ENCODE measurements around the gene FSTL3.

Gene FSTL3

DNA sequence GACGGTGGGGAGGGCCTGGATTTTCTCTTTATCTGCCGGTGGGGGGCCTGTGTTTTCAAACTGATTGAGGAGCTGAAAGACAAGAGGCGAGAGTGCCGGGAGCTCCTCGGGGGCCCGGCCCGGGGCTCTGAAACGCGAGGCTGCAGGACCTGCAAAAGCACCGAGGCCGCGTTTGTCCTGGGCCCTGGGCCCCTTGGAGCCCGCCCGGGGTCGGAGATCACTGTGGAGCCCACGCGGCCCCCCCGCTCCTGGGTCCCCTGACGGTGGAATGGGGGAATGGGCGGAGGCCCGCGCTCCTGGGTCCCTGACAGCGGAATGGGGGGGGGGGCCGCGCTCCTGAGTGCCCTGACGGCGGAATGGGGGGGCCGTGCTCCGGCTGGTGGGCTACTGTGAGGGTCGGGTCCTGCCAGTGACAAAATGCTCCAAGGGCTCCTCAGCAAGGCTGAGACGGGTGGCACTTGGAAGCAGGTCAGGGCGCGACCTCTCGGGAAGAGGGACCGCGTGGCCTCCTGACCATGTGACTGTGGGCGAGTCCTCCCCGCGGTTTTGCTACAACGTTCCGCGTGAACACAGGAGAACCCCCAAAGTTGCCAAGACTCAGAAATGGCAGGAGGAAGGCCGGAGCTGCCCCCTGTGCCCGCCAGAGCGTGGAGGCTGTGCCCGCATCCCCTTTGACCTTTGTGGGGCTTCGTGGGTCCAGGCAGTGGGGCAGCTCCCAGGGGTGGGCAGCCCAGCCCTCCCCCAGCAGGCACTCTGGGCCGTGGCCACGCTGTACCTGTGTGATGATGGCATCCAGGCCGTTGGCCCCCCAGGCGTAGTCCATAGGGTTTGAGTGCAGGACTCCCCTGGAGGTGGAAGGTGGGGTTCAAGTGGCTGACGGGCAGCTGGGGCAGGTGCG lies 27.0 kb upstream of the FSTL3 start:
- H3K4me3 Mint-ChIP-seq: no peak overlapping the region
- no peak for DNase-seq
- H3K27me3 Mint-ChIP-seq: no peaks in the 10 kb centered on the region
- peaks cover 55% of the 10 kb centered on the region for H3K36me3 Mint-ChIP-seq (ENCODE audit: insufficient read depth)
- ATAC-seq (replicated peaks): no peak
- H3K27ac Mint-ChIP-seq: peak overlapping the region in 1 of 2 donors; percentile 31
- peaks cover 0 to 3% of the 10 kb centered on the region in 2 donors for H3K4me1 Mint-ChIP-seq (ENCODE audit: low read depth in 2 of 2)
- H3K9me3 Mint-ChIP-seq: no peaks in the 10 kb centered on the region

DNA sequence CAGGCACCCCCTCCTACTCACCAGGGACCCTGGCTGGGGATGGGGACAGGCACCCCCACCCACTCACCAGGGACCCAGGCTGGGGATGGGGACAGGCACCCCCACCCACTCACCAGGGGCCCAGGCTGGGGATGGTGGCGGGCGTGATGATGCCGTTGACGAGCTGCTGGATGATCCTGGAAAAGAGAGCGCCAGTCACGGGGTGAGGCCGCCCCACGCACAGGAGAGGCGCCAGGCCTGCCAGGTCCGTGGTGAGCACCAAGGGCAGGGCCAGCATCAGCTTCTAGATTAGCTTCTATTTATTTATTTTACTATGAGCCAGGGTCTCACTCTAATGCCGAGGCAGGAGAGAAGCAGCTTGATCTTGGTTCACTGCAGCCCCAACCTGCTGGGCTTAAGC lies 26.1 kb upstream of the FSTL3 start:
- Mint-ChIP-seq H3K4me1 (ENCODE audit: low read depth in 2 of 2) (peaks cover 5 to 9% of the 10 kb centered on the region in 2 donors), H3K4me3 (no peak overlapping the region), H3K27me3 (no peaks in the 10 kb centered on the region), H3K9me3 (no peaks in the 10 kb centered on the region), H3K36me3 (ENCODE audit: insufficient read depth) (peaks cover 64% of the 10 kb centered on the region), H3K27ac (no peak overlapping the region)
- ATAC-seq (replicated peaks) (no peak), DNase-seq (no peak)

DNA sequence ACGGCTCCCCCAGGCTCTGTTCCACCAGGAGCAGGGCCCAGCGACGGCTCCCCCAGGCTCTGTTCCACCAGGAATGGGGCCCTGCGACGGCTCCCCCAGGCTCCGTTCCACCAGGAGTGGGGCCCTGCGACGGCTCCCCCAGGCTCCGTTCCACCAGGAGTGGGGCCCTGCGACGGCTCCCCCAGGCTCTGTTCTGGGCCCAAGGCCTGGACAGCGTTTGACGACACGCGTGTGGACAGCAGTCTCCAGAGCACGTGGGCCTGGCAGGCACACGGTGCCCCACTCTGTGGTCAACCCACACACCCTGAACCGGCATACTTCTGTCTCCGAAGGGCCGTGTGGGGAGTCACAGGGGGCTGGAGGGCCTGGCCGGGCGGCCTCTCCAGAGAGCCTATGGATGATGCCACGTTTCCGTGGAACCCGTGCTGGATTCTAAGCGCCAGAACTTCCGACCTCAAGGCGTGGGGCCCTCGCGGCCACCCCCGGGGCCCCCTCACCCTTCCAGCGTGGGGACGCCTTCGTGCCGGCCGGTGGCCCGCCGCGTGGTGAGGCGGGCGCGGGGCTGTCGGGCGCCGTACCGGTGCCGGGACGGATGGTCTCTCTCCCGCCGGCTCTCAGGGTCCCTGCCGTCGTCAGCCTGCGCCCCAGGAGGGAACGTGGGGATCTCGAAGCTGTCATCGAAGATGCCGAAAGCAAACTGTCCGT lies 24.9 kb upstream of the FSTL3 start:
- DNase-seq: no peak
- Mint-ChIP-seq H3K36me3 (ENCODE audit: insufficient read depth) (peaks cover 68% of the 10 kb centered on the region), H3K27ac (peak overlapping the region in 1 of 2 donors; percentile 46), H3K4me1 (ENCODE audit: low read depth in 2 of 2) (peaks cover 17 to 20% of the 10 kb centered on the region in 2 donors), H3K9me3 (no peaks in the 10 kb centered on the region), H3K4me3 (no peak overlapping the region), H3K27me3 (no peaks in the 10 kb centered on the region)
- no peak for ATAC-seq (replicated peaks)

DNA sequence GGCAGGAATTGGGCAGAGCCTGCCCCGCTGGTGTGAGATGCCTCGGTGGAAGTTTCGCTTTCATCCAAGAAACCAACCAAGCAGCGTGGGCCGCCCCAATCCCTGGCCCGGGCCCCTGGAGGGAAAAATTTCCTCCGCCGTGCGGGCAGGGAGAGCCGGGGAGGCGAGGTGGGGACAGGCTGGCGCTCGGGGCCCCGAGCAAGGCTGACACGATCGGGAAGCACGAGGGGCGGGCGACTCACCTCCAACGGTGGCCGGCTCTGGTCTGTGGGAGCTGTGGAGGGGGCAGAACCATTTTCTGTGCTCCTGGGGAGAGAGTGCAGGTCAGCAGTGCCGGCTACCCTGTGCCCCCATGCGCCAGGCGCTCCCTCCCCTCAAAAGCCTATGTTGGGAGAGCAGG lies 24.2 kb upstream of the FSTL3 start:
- Mint-ChIP-seq H3K27me3 (no peaks in the 10 kb centered on the region), H3K9me3 (no peaks in the 10 kb centered on the region), H3K4me3 (no peak overlapping the region), H3K36me3 (ENCODE audit: insufficient read depth) (peaks cover 65% of the 10 kb centered on the region), H3K27ac (no peak overlapping the region), H3K4me1 (ENCODE audit: low read depth in 2 of 2) (peaks cover 22 to 24% of the 10 kb centered on the region in 2 donors)
- DNase-seq (no peak), ATAC-seq (replicated peaks) (no peak)

DNA sequence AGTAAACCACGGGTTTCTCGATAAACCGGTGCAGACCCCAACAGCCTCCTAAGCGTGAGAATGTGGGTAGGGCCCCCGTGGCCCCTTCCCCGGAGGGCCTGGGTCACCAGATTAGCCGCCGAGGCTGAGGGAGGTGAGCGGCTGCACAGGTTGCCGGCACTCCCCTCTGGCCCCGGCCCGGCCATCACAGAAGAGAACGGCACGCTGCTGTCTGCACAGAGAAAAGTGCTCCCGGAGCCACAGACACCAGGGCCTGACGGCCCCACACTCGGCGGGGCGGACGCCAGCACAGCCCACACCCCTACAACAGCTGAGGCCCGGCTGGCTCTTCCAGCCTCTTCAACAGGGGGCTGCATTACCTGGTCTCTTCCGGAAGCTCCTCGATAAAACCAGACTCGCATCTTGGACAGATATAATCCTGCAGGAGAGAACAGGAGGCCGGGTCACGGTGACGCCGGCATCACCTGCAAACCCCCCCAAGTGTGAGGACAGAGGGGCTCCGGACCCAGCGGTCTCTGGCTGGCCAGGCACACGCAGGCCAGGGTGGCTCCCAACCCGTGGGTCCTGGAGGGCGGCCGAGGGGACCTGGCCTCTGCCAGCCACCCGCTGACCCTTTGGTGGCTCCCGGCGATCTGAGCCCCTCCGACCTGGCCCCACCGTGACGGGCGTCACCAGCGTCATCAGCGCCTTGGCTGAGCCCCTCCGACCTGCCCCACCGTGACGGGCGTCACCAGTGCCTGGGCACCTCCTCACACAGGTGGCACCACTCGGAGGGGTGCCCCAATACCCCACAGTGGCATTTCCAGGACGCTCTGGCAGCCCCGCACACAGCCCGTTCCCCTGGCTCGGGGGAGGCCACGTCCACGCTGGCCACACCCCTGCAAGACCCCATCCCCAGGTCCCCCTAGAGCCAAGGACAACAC lies 23.5 kb upstream of the FSTL3 start:
- ATAC-seq (replicated peaks) (no peak), DNase-seq (no peak)
- H3K9me3 Mint-ChIP-seq: no peaks in the 10 kb centered on the region
- no peak overlapping the region for H3K27ac Mint-ChIP-seq
- H3K4me1 Mint-ChIP-seq (ENCODE audit: low read depth in 2 of 2): peaks cover 30 to 31% of the 10 kb centered on the region in 2 donors
- peaks cover 68% of the 10 kb centered on the region for H3K36me3 Mint-ChIP-seq (ENCODE audit: insufficient read depth)
- H3K4me3 Mint-ChIP-seq: no peak overlapping the region
- H3K27me3 Mint-ChIP-seq: no peaks in the 10 kb centered on the region

DNA sequence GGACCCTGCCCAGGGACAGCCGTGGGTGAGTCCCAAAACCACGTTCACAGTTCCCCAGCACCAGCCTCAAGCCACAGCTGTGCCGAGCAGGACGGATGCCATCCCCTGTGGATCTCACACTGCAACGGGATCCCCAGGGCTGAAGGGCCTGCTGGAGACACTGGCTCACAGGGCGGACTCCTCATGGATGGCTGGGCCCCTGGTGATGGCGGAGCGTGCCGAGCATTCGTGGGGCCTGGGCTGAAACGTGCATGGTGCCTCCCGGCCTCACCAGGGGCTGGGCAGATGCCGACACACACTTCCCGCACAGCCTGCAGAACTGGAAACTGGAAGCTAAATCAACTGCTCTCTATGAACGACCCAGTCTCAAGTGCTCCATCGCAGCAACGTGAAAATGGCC lies 22.8 kb upstream of the FSTL3 start:
- Mint-ChIP-seq H3K27me3 (no peaks in the 10 kb centered on the region), H3K27ac (peak overlapping the region; percentile 16 to 53), H3K4me3 (peak overlapping the region in 1 of 2 donors; percentile 31), H3K36me3 (ENCODE audit: insufficient read depth) (peaks cover 69% of the 10 kb centered on the region), H3K4me1 (ENCODE audit: low read depth in 2 of 2) (peaks cover 31 to 33% of the 10 kb centered on the region in 2 donors), H3K9me3 (no peaks in the 10 kb centered on the region)
- no peak for ATAC-seq (replicated peaks)
- DNase-seq: no peak

DNA sequence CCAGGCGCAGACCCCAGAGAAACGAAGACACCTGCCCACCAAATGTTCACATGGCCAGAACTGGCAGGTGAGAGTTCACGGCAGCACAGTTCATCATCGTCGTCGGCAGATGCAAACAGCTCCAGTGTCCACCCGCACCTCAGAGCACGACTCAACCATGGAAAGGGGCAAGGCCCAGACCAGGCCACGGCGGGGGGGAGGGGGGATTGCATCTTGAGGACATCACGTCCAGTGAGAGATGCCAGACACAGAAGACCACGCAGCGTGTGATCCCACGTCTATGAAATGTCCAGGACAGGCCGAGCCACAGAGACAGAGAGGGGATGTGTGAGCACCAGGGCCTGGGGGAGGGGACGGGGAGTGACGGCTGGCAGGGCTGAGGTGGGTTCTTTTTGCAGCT lies 20.5 kb upstream of the FSTL3 start:
- Mint-ChIP-seq H3K4me3 (peak overlapping the region; percentile 58 to 68), H3K9me3 (no peaks in the 10 kb centered on the region), H3K27ac (peak overlapping the region; percentile 92 to 100), H3K27me3 (no peaks in the 10 kb centered on the region), H3K36me3 (ENCODE audit: insufficient read depth) (peaks cover 80% of the 10 kb centered on the region), H3K4me1 (ENCODE audit: low read depth in 2 of 2) (peaks cover 44 to 54% of the 10 kb centered on the region in 2 donors)
- ATAC-seq (replicated peaks) (no peak), DNase-seq (no peak)

DNA sequence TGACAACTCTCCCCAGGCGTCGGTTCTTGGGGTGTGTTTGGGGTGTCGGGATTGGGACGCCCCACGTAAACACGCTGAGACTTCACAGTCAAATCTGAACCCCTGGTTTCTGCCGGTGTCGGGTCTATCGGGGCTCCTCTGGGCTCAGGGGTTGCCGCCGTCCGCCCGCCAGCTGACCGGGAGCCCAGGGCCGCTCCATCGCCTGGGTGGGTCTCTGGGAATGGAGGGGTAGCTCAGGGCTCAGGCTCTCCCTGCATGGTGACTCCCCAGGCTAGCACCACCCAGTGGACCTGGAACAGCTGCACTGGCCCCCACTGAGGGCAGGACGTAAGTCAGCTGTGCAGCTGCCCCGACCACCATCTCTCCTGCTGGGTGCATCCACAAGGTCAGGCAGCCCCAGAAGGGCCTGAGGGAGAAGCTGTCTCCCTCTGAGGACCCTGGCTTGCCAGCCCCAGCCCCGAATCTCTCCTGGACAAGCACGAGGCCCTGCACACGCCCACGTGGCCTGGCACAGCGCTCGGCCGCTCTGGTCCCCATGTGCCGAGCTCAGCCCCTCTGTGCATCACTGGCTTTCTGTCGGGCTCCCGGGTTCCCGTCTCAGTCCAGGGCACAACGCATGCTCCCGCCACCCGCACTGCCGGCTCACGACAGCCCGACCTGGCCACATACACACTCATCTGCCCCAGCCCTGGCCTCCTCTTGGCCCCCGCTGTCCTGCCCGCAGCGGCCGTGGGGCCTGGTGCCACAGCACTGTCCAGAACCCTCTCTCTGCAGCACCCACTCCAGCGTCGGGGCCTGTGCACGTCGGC lies 19.2 kb upstream of the FSTL3 start:
- H3K4me1 Mint-ChIP-seq (ENCODE audit: low read depth in 2 of 2): peaks cover 54 to 65% of the 10 kb centered on the region in 2 donors
- peak overlapping the region; percentile 92 to 100 for H3K27ac Mint-ChIP-seq
- H3K27me3 Mint-ChIP-seq: no peaks in the 10 kb centered on the region
- H3K36me3 Mint-ChIP-seq (ENCODE audit: insufficient read depth): peaks cover 83% of the 10 kb centered on the region
- ATAC-seq (replicated peaks): no peak
- H3K9me3 Mint-ChIP-seq: no peaks in the 10 kb centered on the region
- peak overlapping the region; percentile 58 to 98 for H3K4me3 Mint-ChIP-seq
- no peak for DNase-seq

DNA sequence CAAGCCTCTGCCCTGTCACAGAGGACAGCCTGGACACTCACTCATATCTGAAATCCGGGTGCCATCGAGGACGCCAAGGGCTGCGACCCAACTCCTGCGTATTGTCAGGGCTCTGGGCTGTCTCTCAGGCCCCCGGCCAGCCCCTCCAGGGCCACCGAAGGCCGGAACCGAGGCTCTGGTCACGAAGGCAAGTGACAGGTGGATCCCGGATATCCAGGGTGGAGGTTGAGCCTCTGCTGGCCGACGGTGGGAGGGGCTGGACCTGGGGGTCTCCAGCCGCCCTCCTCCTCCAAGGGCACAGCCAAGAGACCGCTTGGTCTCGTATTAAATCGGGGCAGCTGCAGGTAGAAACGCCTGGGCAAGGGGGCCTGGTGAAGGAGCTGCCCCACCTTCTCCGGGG lies 18.6 kb upstream of the FSTL3 start:
- peak overlapping the region; percentile 92 to 100 for H3K27ac Mint-ChIP-seq
- DNase-seq (no peak), ATAC-seq (replicated peaks) (no peak)
- peaks cover 85% of the 10 kb centered on the region for H3K36me3 Mint-ChIP-seq (ENCODE audit: insufficient read depth)
- no peaks in the 10 kb centered on the region for H3K9me3 Mint-ChIP-seq
- no peaks in the 10 kb centered on the region for H3K27me3 Mint-ChIP-seq
- peaks cover 55 to 66% of the 10 kb centered on the region in 2 donors for H3K4me1 Mint-ChIP-seq (ENCODE audit: low read depth in 2 of 2)
- H3K4me3 Mint-ChIP-seq: peak overlapping the region; percentile 40 to 98

DNA sequence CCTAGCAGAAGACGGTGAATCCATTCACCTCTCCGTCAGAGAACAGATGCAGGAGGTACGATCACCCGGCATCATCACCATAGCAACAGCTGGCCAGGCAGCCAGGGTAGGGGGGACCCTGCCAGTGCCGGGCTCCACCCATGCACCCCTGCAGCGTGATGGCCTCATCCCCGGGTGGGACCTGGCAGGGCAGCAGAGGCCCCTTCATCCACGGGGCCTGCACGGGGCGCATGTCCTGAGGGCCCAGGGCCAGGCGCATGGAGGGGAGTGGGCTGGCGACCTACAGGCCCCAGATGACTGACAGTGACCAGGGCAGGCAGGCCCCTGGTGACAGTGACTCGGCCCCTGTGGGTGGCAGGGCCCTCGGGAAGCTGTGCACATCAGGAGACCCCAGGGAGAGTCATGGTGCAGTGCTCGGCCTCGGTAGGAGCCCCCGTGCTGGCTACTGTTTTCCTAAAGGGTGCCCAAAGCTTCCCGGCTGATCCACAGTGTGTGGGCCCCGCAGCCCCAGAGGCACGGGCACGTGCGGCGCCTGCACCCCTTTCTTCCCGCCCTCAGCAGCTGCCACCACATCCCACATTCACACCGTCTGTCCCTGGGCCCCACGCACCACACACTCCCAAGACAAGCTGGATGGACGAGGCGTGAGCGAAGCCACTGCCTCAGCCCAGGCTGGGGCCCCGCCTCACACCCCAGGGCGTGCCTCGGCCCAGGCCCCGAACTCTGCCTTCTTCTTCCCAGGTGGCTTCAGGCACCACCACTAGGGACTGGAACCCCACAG lies 17.9 kb upstream of the FSTL3 start:
- Mint-ChIP-seq H3K36me3 (ENCODE audit: insufficient read depth) (peaks cover 81% of the 10 kb centered on the region), H3K9me3 (no peaks in the 10 kb centered on the region), H3K4me3 (peak overlapping the region; percentile 94 to 98), H3K4me1 (ENCODE audit: low read depth in 2 of 2) (peaks cover 52 to 66% of the 10 kb centered on the region in 2 donors), H3K27me3 (no peaks in the 10 kb centered on the region), H3K27ac (peak overlapping the region; percentile 99 to 100)
- DNase-seq (no peak), ATAC-seq (replicated peaks) (no peak)

DNA sequence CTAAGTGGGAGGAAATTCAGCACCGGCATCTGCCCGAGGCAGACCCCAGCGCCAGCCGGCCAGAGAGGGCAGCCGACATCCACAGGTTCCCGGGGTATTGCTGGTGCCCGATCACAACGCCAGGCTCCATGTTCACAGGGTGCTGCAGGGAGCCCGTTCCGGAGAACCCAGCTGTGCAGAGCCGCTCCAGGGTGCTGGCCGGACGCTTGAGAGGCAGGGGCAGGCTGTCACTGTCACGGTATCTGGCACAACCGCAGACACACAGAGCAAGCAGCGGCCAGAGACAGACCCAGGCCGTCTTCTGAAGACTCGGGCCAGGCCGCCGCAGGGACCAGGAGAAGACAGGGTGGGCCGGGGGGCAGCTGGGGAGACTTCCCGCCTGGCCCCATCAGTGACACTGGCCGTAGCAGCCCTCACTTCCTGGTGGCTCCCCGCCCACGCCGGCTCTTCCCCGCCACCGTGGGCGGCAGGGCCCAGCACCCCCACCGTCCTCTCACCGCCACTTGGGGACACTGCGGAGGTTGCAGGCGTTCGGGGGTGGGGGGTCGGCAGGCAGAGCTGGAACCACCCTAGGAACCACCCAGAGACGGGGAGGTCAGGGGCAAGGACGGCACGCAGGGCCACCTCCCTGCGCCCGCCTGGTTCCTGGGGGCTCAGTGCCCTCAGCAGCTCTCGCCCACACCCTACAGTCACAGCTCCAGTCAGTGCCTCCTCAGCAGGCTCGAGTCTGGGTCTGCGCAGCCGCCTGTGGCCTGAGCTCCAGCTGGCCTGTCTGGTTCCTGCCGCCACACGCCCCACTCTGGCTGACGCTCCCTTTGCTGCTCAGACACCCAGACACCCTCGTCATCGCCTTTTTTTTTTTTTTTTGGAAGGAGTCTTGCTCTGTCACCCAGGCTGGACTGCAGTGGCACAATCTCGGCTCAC lies 17.0 kb upstream of the FSTL3 start:
- H3K36me3 Mint-ChIP-seq (ENCODE audit: insufficient read depth): peaks cover 80% of the 10 kb centered on the region
- ATAC-seq (replicated peaks): peak; percentile 58

More for the DNA sequence above, 17.0 kb upstream of the FSTL3 start:
- Mint-ChIP-seq H3K9me3 (no peaks in the 10 kb centered on the region), H3K27me3 (no peaks in the 10 kb centered on the region), H3K27ac (peak overlapping the region; percentile 99 to 100), H3K4me1 (ENCODE audit: low read depth in 2 of 2) (peaks cover 55 to 72% of the 10 kb centered on the region in 2 donors), H3K4me3 (peak overlapping the region; percentile 94 to 98)
- DNase-seq: peak; percentile 74 to 76 (median 75)

Measured in effector memory CD8-positive, alpha-beta T cell (primary cell).